ENCODE measurements around the gene XPO4. TPM values are rescaled to one million over a fixed set of nuclear protein-coding genes. Genes with fewer than 3 reads are reported as not detected.
"Not testable (repeated sequence)": the region's sequence is repeated elsewhere in the genome, so short reads cannot be mapped to it uniquely, and the experiment has no call there.

The XPO4 gene
- polyA plus RNA-seq, 1 of the 3 experiments (the other 2 are of a cell fraction), result 4.2 TPM

- TF ChIP-seq USF2 (IDR thresholded peaks at IDR 0.05; ENCODE audit: borderline replicate concordance, low read depth, low read length) (no peak), NFIC (IDR thresholded peaks at IDR 0.05; ENCODE audit: borderline replicate concordance) (no peak), ZBTB33 (IDR thresholded peaks at IDR 0.05; ENCODE audit: borderline replicate concordance, low read depth) (no peak), FOXM1 (IDR thresholded peaks at IDR 0.05; ENCODE audit: low read depth) (no peak)
- Histone ChIP-seq H3K9me3 (no peaks in the 10 kb centered on the region), H3K4me1 (ENCODE audit: control insufficient read depth in 1 of 2, insufficient read depth in 2 of 2, low read depth in 1 of 2, low read length in 1 of 2) (no peaks in the 10 kb centered on the region), H3K9ac (no peak overlapping the region), H4K20me1 (ENCODE audit: insufficient read depth) (no peaks in the 10 kb centered on the region), H3K27me3 (ENCODE audit: insufficient read depth) (no peaks in the 10 kb centered on the region), H3K9me2 (no peaks in the 10 kb centered on the region), H3K79me2 (ENCODE audit: insufficient read depth) (no peaks in the 10 kb centered on the region), H3K4me3 (ENCODE audit: low read depth in 2 of 2, low read length in 1 of 2) (no peak overlapping the region), H3K27ac (ENCODE audit: low read depth in 2 of 2, low read length in 1 of 2) (no peak overlapping the region), H2AFZ (ENCODE audit: low read depth) (peak overlapping the region; percentile 23; the same call in 1 of the 2 replicates), H3K36me3 (replicated peaks in 1 of 2; ENCODE audit: control insufficient read depth in 1 of 2, insufficient read depth in 2 of 2, low read length in 1 of 2) (no peaks in the 10 kb centered on the region), H3K4me2 (no peak overlapping the region), H3F3A (replicated peaks; ENCODE audit: insufficient read depth) (no peaks in the 10 kb centered on the region)
- ChIA-PET POLR2A (no interaction called here), CTCF (interaction anchor here (0.6 to 1.3 kb wide), 4 partner anchors 359 to 990 kb away, joined by 3 read pairs; no protein-coding TSS in a partner anchor)
- no peak for DNase-seq
- WGBS (ENCODE audit: low lambda C conversion rate), result 30% methylated on average over 6 of the region's 6 CpGs
Measured at GRCh38 chr13:20938302-20938701, 35.8 kb upstream of the XPO4 start.

GRCh38 chr13:20927596-20928257, 25.2 kb upstream of the XPO4 start:
- no peak overlapping the region for H3K9ac ChIP-seq
- WGBS (ENCODE audit: low lambda C conversion rate), result 61% methylated on average over 4 of the region's 4 CpGs
- DNase-seq, result no peak
- no peak overlapping the region for H3K4me2 ChIP-seq
- H3K9me2 ChIP-seq, result no peaks in the 10 kb centered on the region
- no peak overlapping the region for H3K4me3 ChIP-seq (ENCODE audit: low read depth in 2 of 2, low read length in 1 of 2)
- H3F3A ChIP-seq (replicated peaks; ENCODE audit: insufficient read depth), result no peaks in the 10 kb centered on the region
- no peaks in the 10 kb centered on the region for H3K79me2 ChIP-seq (ENCODE audit: insufficient read depth)
- ChIA-PET CTCF (interaction anchor here (0.9 to 2.1 kb wide), 4 partner anchors 16 to 730 kb away, joined by 3 to 9 read pairs (median 5); no protein-coding TSS in a partner anchor), POLR2A (no interaction called here)
- TF ChIP-seq TCF12 (IDR thresholded peaks at IDR 0.05) (no peak), USF1 (IDR thresholded peaks at IDR 0.05; ENCODE audit: borderline replicate concordance, low read depth) (no peak)
- no peaks in the 10 kb centered on the region for H4K20me1 ChIP-seq (ENCODE audit: insufficient read depth)
- no peaks in the 10 kb centered on the region for H3K27me3 ChIP-seq (ENCODE audit: insufficient read depth)
- no peaks in the 10 kb centered on the region for H3K36me3 ChIP-seq (replicated peaks in 1 of 2; ENCODE audit: control insufficient read depth in 1 of 2, insufficient read depth in 2 of 2, low read length in 1 of 2)
- no peak overlapping the region for H2AFZ ChIP-seq (ENCODE audit: low read depth)
- H3K27ac ChIP-seq (ENCODE audit: low read depth in 2 of 2, low read length in 1 of 2), result no peak overlapping the region
- H3K9me3 ChIP-seq, result no peaks in the 10 kb centered on the region
- H3K4me1 ChIP-seq (ENCODE audit: control insufficient read depth in 1 of 2, insufficient read depth in 2 of 2, low read depth in 1 of 2, low read length in 1 of 2), result no peaks in the 10 kb centered on the region; a peak in 1 of 4 replicates

- not testable (repeated sequence) for H3K27ac ChIP-seq (ENCODE audit: low read depth in 2 of 2, low read length in 1 of 2); H3K9me3 ChIP-seq; H3K4me3 ChIP-seq (ENCODE audit: low read depth in 2 of 2, low read length in 1 of 2); H3K36me3 ChIP-seq (replicated peaks in 1 of 2; ENCODE audit: control insufficient read depth in 1 of 2, insufficient read depth in 2 of 2, low read length in 1 of 2); DNase-seq; H3K79me2 ChIP-seq (ENCODE audit: insufficient read depth); H4K20me1 ChIP-seq (ENCODE audit: insufficient read depth); H2AFZ ChIP-seq (ENCODE audit: low read depth); H3K4me1 ChIP-seq (ENCODE audit: control insufficient read depth in 1 of 2, insufficient read depth in 2 of 2, low read depth in 1 of 2, low read length in 1 of 2); H3K27me3 ChIP-seq (ENCODE audit: insufficient read depth); H3K9me2 ChIP-seq; H3F3A ChIP-seq (replicated peaks; ENCODE audit: insufficient read depth); H3K4me2 ChIP-seq; H3K9ac ChIP-seq
- ChIA-PET CTCF (interaction anchor here (0.5 to 7.5 kb wide), 35 partner anchors 9 to 799 kb away, joined by 3 to 74 read pairs (median 4); partner anchors contain the start of gene IL17D), POLR2A (interaction anchor here (0.6 kb wide), 1 partner anchor 222 kb away, joined by 3 read pairs; the partner anchor contains the start of gene IL17D)
- 33% methylated on average over 13 of the region's 13 CpGs for WGBS (ENCODE audit: low lambda C conversion rate)
Measured at GRCh38 chr13:20925395-20925790, 22.8 kb upstream of the XPO4 start.
